Peyer's patch (tissue), 4 donors: Measurements from ENCODE around the gene COPZ2.

Experiments used
- POLR2A ChIP-seq, 2 donors: fragments of 450-650 bp; IDR thresholded peaks; one replicate each; pipeline ENCODE4 v1.5.1; 2017; ENCODE audit warnings: antibody characterized with exemption in 2 of 2, mild to moderate bottlenecking in 2 of 2, moderate library complexity in 2 of 2
- TF ChIP-seq, protein P1 (sequence below), 6 experiments: fragments of 450-650 bp in 4 of 6; fragments of 200-600 bp in 2 of 6; sonication (generic) in 1 of 6; IDR thresholded peaks; one replicate each; pipeline ENCODE4 v1.5.1; 2017 to 2019; ENCODE audit warnings: antibody characterized with exemption in 6 of 6, mild to moderate bottlenecking in 3 of 6, moderate library complexity in 1 of 6

DNA sequence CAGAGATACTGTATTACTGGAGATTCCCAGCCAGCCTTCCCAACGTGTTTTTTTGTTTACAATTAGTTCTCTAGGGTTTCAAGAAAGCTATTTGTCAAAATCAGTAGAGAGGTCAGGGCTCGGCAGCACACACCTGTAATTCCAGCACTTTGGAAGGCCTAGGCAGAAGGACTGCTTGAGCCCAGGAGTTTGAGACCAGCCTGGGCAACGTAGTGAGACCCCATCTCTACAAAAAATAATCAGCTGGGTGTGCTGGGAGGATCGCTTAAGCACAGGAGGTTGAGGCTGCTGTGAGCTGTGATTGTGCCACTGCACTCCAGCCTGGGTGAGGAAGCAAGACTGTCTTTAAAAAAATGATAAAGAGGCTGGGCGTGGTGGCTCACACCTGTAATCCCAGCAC lies 44.3 kb upstream of the COPZ2 start:
- TF ChIP-seq POLR2A (IDR thresholded peaks at IDR 0.05) = no peak
- TF ChIP-seq, protein P1, sequence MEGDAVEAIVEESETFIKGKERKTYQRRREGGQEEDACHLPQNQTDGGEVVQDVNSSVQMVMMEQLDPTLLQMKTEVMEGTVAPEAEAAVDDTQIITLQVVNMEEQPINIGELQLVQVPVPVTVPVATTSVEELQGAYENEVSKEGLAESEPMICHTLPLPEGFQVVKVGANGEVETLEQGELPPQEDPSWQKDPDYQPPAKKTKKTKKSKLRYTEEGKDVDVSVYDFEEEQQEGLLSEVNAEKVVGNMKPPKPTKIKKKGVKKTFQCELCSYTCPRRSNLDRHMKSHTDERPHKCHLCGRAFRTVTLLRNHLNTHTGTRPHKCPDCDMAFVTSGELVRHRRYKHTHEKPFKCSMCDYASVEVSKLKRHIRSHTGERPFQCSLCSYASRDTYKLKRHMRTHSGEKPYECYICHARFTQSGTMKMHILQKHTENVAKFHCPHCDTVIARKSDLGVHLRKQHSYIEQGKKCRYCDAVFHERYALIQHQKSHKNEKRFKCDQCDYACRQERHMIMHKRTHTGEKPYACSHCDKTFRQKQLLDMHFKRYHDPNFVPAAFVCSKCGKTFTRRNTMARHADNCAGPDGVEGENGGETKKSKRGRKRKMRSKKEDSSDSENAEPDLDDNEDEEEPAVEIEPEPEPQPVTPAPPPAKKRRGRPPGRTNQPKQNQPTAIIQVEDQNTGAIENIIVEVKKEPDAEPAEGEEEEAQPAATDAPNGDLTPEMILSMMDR (IDR thresholded peaks at IDR 0.05) = no peak
